ENCODE data around the gene PAFAH2.

- TF ChIP-seq RARB (CRISPR knock-in tag; IDR thresholded peaks at IDR 0.05) (no peak), ZFP30 (CRISPR knock-in tag; IDR thresholded peaks at IDR 0.05) (no peak)
These were observed 52.9 kb downstream of the PAFAH2 start for GRCh38 chr1:25944986-25945385.
